ENCODE measurements around the gene ECE2.

ECE2 gene

GRCh38 chr3:184314700-184315542 lies 39.1 kb downstream of the ECE2 start:
- DNase-seq = peak; percentile 71 to 88 (median 76)

- peak in 1 of 3 donors; percentile 39 for DNase-seq
Observed at GRCh38 chr3:184315543-184315867, 39.7 kb downstream of the ECE2 start.

GRCh38 chr3:184315871-184316661 lies 40.2 kb downstream of the ECE2 start:
- no peak for DNase-seq

GRCh38 chr3:184316792-184317191 lies 41.0 kb downstream of the ECE2 start:
- no peak for DNase-seq

GRCh38 chr3:184317201-184317600 lies 41.4 kb downstream of the ECE2 start:
- DNase-seq = no peak

GRCh38 chr3:184320104-184320445 lies 44.3 kb downstream of the ECE2 start:
- DNase-seq = peak; percentile 90 to 93 (median 92)

- DNase-seq = no peak
Observed at GRCh38 chr3:184321666-184322065, 45.8 kb downstream of the ECE2 start.

GRCh38 chr3:184322731-184323487 lies 47.1 kb downstream of the ECE2 start:
- peak; percentile 59 to 65 (median 65) for DNase-seq

GRCh38 chr3:184323696-184324095 lies 47.9 kb downstream of the ECE2 start:
- DNase-seq = no peak

GRCh38 chr3:184325269-184325668 lies 49.4 kb downstream of the ECE2 start:
- DNase-seq = no peak

- no peak for DNase-seq
Observed at GRCh38 chr3:184325715-184326369, 50.0 kb downstream of the ECE2 start.

GRCh38 chr3:184327171-184327570 lies 51.3 kb downstream of the ECE2 start:
- no peak for DNase-seq

GRCh38 chr3:184328516-184328915 lies 52.7 kb downstream of the ECE2 start:
- DNase-seq = no peak

GRCh38 chr3:184332370-184333090 lies 56.7 kb downstream of the ECE2 start:
- no peak for DNase-seq

GRCh38 chr3:184333190-184333589 lies 57.4 kb downstream of the ECE2 start:
- DNase-seq = no peak

GRCh38 chr3:184333700-184334099 lies 57.9 kb downstream of the ECE2 start:
- DNase-seq = no peak

- peak; percentile 56 to 71 (median 69) for DNase-seq
Observed at GRCh38 chr3:184334470-184335158, 58.8 kb downstream of the ECE2 start.

- no peak for DNase-seq
Observed at GRCh38 chr3:184335291-184335660, 59.5 kb downstream of the ECE2 start.

GRCh38 chr3:184335661-184336546 lies 60.1 kb downstream of the ECE2 start:
- DNase-seq = peak; percentile 84 to 95 (median 92)
